ENCODE measurements around the gene ARHGAP25.

The ARHGAP25 gene, protein sequence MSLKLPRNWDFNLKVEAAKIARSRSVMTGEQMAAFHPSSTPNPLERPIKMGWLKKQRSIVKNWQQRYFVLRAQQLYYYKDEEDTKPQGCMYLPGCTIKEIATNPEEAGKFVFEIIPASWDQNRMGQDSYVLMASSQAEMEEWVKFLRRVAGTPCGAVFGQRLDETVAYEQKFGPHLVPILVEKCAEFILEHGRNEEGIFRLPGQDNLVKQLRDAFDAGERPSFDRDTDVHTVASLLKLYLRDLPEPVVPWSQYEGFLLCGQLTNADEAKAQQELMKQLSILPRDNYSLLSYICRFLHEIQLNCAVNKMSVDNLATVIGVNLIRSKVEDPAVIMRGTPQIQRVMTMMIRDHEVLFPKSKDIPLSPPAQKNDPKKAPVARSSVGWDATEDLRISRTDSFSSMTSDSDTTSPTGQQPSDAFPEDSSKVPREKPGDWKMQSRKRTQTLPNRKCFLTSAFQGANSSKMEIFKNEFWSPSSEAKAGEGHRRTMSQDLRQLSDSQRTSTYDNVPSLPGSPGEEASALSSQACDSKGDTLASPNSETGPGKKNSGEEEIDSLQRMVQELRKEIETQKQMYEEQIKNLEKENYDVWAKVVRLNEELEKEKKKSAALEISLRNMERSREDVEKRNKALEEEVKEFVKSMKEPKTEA

DNA sequence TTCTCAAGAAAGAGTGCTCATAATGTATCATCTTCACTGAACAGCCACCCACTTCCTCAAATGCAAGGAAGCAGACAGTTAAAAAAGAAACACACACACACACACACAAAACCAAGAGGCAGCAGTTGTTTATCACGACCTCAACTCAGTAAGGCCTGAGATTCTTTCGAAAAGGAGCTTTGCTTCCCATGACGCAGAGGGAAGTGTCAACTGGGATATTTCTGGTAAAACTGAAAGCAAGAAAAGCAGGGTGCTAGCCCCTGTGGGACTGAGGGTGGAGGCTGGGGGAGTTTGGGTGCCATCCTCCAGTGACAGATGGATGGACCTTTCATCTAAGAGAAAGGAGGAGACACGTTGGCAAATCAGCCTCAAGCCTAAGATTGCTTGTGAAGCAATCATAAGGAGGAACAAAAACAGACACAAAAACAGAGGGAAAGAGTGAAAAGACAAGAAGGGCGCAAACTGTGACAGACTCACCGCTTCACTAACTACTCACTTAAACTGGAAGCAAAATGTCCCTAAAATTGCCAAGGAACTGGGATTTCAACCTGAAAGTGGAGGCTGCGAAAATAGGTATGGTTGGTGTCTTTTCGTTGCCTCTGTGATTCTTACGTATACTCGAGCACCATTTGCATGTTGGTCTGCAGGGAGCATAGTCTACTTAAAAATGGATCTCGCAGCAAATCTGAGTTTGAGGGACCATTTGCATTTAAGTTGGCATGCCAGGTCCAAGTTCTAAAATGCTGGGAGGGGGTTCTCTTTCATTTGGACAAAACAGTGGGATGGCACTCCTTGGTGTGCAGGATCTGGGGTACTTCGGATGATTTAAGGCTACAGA is at the start of gene ARHGAP25:
Gene ARHGAP25 (plus strand): TSS at position 124 of the 838 bp plus-strand sequence. CDS start 389 bp downstream, at position 513.
- no peaks in the 10 kb centered on the region for H3K9me3 ChIP-seq (ENCODE audit: control insufficient read depth in 5 of 5, low read length in 5 of 5)
- peak within 1 kb of the TSS in 4 of 5 donors; percentile 29 to 42 (median 32) for H3K9ac ChIP-seq (ENCODE audit: low read length in 5 of 5)
- no peak within 1 kb of the TSS for H3K27ac ChIP-seq (ENCODE audit: low read depth, low read length)
- H3K36me3 ChIP-seq (ENCODE audit: control insufficient read depth in 5 of 5, insufficient read depth in 5 of 5, low read length in 5 of 5), result no peaks in the 10 kb centered on the region
- peaks cover 0 to 43% (median 8%) of the 10 kb centered on the region in 5 donors for H3K4me1 ChIP-seq (ENCODE audit: control insufficient read depth in 5 of 5, insufficient read depth in 5 of 5, low read length in 5 of 5)
- peak within 1 kb of the TSS; percentile 23 to 59 (median 43) for H3K4me3 ChIP-seq (ENCODE audit: low read depth in 1 of 5, low read length in 5 of 5)
- H3K27me3 ChIP-seq (ENCODE audit: control insufficient read depth in 5 of 5, insufficient read depth in 4 of 5, low read length in 5 of 5), result no peaks in the 10 kb centered on the region

DNA sequence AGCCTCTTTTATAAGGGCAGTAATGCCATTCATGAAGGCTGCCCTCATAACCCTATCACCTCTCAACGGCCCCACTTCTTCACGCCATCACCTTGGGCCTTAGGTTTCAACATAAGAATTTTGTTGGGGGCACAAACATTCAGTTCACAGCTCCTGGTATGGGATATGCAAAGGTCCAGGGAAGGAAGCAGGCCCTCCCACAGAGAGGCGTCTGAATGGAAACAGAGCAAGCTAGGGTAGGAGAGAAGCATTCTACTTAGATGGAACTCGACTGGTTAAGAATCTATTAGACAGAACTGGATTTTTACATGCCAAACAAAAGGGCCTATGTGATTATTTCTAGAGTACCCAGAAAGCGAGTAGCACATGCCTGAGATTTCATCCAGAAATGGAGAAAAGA is 48.4 kb upstream of the ARHGAP25 start:
- Histone ChIP-seq H3K27ac (ENCODE audit: low read depth, low read length) (no peak overlapping the region), H3K27me3 (ENCODE audit: control insufficient read depth in 5 of 5, insufficient read depth in 4 of 5, low read length in 5 of 5) (no peaks in the 10 kb centered on the region), H3K9me3 (ENCODE audit: control insufficient read depth in 5 of 5, low read length in 5 of 5) (no peaks in the 10 kb centered on the region), H3K36me3 (ENCODE audit: control insufficient read depth in 5 of 5, insufficient read depth in 5 of 5, low read length in 5 of 5) (no peaks in the 10 kb centered on the region), H3K9ac (ENCODE audit: low read length in 5 of 5) (no peak overlapping the region), H3K4me1 (ENCODE audit: control insufficient read depth in 5 of 5, insufficient read depth in 5 of 5, low read length in 5 of 5) (no peaks in the 10 kb centered on the region), H3K4me3 (ENCODE audit: low read depth in 1 of 5, low read length in 5 of 5) (no peak overlapping the region)

DNA sequence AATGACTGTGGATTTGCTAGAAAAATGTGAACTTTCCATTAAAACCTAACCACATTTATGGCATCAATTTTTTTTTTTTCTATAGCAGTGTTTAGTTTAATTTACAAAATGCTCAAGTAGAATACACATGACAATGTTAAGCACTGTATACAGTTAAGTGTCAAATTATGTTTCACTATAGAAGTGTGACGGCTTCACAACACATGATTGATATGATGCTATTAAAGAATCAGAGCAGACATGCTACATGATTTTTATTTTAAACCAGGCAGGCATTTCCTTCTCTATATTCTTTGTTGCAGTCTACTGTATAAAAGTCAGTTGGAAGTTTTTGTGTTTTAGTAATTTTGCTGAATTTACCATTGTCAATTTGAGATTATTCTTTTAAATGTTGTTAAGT is 47.6 kb upstream of the ARHGAP25 start:
- Histone ChIP-seq H3K4me1 (ENCODE audit: control insufficient read depth in 5 of 5, insufficient read depth in 5 of 5, low read length in 5 of 5) (no peaks in the 10 kb centered on the region), H3K36me3 (ENCODE audit: control insufficient read depth in 5 of 5, insufficient read depth in 5 of 5, low read length in 5 of 5) (no peaks in the 10 kb centered on the region), H3K4me3 (ENCODE audit: low read depth in 1 of 5, low read length in 5 of 5) (no peak overlapping the region), H3K9ac (ENCODE audit: low read length in 5 of 5) (no peak overlapping the region), H3K27ac (ENCODE audit: low read depth, low read length) (no peak overlapping the region), H3K9me3 (ENCODE audit: control insufficient read depth in 5 of 5, low read length in 5 of 5) (no peaks in the 10 kb centered on the region), H3K27me3 (ENCODE audit: control insufficient read depth in 5 of 5, insufficient read depth in 4 of 5, low read length in 5 of 5) (no peaks in the 10 kb centered on the region)

DNA sequence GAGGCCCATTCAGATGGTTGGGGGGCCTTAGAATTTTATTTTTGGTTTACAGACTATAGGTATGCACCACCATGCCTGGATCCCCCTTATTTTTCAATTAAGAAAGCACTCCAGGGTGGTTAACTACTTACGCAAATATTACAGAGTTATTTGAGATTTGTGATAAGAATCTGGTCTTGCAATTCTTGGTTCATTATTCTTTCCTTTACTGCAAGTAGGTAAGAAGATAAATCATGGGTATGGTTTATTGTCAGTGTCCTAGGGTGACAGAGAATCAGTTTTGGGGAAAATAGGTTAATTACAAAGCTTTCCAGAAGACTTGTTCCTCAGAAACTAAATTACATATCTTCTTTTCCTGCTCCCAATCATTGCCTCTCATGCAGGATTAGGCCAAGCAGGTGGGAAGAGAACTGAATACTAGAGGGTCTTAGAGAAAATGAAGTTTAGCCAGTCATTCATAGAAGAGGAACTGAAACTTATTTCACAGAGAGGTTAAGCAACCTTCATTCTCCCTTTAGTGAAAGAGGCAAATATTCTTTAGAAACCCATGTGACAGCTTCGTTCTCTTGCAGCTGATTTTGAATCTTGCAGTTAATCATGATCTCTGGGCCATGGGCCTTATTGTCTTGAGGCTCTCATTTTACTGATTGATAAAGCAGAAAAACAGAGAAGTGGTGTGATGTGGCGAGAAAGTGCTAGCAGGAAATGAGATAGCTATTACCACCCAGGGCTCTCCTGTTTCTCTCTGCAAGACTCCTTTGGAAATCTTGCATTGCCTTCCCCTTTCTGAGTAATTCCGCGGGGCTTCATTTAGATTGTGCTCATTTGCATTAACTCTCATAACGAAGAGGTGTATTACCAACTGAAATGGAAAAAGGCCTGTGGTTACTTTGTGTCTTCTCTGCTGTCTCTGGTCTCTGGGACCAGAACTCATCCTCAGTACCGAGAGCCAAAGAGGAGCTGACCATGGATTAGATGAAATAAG is 44.8 kb upstream of the ARHGAP25 start:
- Histone ChIP-seq H3K27ac (ENCODE audit: low read depth, low read length) (no peak overlapping the region), H3K4me3 (ENCODE audit: low read depth in 1 of 5, low read length in 5 of 5) (no peak overlapping the region), H3K27me3 (ENCODE audit: control insufficient read depth in 5 of 5, insufficient read depth in 4 of 5, low read length in 5 of 5) (no peaks in the 10 kb centered on the region), H3K4me1 (ENCODE audit: control insufficient read depth in 5 of 5, insufficient read depth in 5 of 5, low read length in 5 of 5) (no peaks in the 10 kb centered on the region), H3K9me3 (ENCODE audit: control insufficient read depth in 5 of 5, low read length in 5 of 5) (no peaks in the 10 kb centered on the region), H3K36me3 (ENCODE audit: control insufficient read depth in 5 of 5, insufficient read depth in 5 of 5, low read length in 5 of 5) (no peaks in the 10 kb centered on the region), H3K9ac (ENCODE audit: low read length in 5 of 5) (no peak overlapping the region)

DNA sequence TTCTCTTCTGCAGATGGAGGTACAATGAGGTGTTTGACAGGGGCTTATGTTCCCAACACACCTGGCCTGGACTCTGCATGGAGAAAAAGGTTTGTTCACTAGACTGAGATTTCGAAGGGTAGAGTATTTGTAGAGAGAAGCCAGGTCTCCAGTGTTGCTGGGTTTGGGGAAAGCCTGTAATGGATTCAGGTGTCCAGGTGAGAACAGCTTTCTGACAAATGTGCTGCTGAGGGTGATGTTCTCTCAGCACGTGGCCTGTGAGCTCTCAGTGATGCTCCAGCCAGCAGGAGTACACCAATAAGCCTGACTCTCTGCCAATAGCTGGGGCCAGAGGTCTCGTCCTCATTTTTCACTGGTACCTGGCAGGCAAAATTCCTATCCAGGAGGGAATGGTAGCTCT is 43.8 kb upstream of the ARHGAP25 start:
- H3K4me1 ChIP-seq (ENCODE audit: control insufficient read depth in 5 of 5, insufficient read depth in 5 of 5, low read length in 5 of 5), result no peaks in the 10 kb centered on the region
- no peaks in the 10 kb centered on the region for H3K27me3 ChIP-seq (ENCODE audit: control insufficient read depth in 5 of 5, insufficient read depth in 4 of 5, low read length in 5 of 5)
- no peak overlapping the region for H3K27ac ChIP-seq (ENCODE audit: low read depth, low read length)
- H3K9me3 ChIP-seq (ENCODE audit: control insufficient read depth in 5 of 5, low read length in 5 of 5), result no peaks in the 10 kb centered on the region
- H3K9ac ChIP-seq (ENCODE audit: low read length in 5 of 5), result no peak overlapping the region
- H3K4me3 ChIP-seq (ENCODE audit: low read depth in 1 of 5, low read length in 5 of 5), result no peak overlapping the region
- no peaks in the 10 kb centered on the region for H3K36me3 ChIP-seq (ENCODE audit: control insufficient read depth in 5 of 5, insufficient read depth in 5 of 5, low read length in 5 of 5)

DNA sequence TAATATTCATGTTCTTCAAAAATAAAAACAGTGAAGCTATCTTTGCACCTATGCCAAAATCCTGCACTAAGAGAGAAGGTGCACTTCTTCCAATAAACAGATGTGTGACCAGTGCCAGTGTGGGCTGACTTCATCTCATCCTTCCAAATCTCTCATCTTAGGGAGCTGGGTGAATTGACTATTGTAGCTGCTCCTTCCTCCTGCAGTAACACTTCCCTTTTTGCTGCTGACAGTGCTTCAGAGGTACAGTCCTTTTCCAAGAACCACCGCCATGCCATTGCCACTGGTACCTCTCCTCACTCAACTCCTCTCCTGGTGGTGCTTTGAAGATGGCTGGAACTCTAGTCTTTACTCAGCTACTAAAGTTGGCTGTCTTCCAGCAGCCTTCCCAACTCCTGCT is 42.1 kb upstream of the ARHGAP25 start:
- H3K9ac ChIP-seq (ENCODE audit: low read length in 5 of 5), result no peak overlapping the region
- peaks cover 0 to 6% (median 0%) of the 10 kb centered on the region in 5 donors for H3K9me3 ChIP-seq (ENCODE audit: control insufficient read depth in 5 of 5, low read length in 5 of 5)
- H3K4me1 ChIP-seq (ENCODE audit: control insufficient read depth in 5 of 5, insufficient read depth in 5 of 5, low read length in 5 of 5), result no peaks in the 10 kb centered on the region
- H3K27ac ChIP-seq (ENCODE audit: low read depth, low read length), result no peak overlapping the region
- H3K4me3 ChIP-seq (ENCODE audit: low read depth in 1 of 5, low read length in 5 of 5), result no peak overlapping the region
- H3K27me3 ChIP-seq (ENCODE audit: control insufficient read depth in 5 of 5, insufficient read depth in 4 of 5, low read length in 5 of 5), result no peaks in the 10 kb centered on the region
- no peaks in the 10 kb centered on the region for H3K36me3 ChIP-seq (ENCODE audit: control insufficient read depth in 5 of 5, insufficient read depth in 5 of 5, low read length in 5 of 5)

DNA sequence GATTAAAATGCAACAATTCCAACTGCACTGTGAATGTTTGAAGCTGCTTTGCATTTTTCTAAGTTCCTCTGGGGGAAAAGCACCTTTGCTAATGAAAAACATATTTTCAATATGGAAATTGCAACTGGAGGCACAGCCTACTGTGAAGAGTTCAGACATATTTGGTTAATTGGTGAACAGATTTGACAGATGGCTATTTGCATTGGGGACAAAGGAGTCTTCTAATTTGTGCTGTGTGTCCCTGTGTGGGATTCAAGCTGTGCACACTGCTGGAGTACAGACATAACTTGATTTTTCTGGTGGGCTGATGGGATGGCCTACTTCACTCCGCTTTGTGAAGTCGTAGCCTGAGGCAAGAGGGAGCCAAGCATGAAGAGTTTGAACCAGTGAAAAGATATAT is 40.7 kb upstream of the ARHGAP25 start:
- peaks cover 0 to 6% (median 0%) of the 10 kb centered on the region in 5 donors for H3K9me3 ChIP-seq (ENCODE audit: control insufficient read depth in 5 of 5, low read length in 5 of 5)
- H3K27me3 ChIP-seq (ENCODE audit: control insufficient read depth in 5 of 5, insufficient read depth in 4 of 5, low read length in 5 of 5), result no peaks in the 10 kb centered on the region
- H3K36me3 ChIP-seq (ENCODE audit: control insufficient read depth in 5 of 5, insufficient read depth in 5 of 5, low read length in 5 of 5), result no peaks in the 10 kb centered on the region
- H3K4me1 ChIP-seq (ENCODE audit: control insufficient read depth in 5 of 5, insufficient read depth in 5 of 5, low read length in 5 of 5), result peaks cover 0 to 2% (median 0%) of the 10 kb centered on the region in 5 donors
- H3K9ac ChIP-seq (ENCODE audit: low read length in 5 of 5), result no peak overlapping the region
- no peak overlapping the region for H3K27ac ChIP-seq (ENCODE audit: low read depth, low read length)
- no peak overlapping the region for H3K4me3 ChIP-seq (ENCODE audit: low read depth in 1 of 5, low read length in 5 of 5)

DNA sequence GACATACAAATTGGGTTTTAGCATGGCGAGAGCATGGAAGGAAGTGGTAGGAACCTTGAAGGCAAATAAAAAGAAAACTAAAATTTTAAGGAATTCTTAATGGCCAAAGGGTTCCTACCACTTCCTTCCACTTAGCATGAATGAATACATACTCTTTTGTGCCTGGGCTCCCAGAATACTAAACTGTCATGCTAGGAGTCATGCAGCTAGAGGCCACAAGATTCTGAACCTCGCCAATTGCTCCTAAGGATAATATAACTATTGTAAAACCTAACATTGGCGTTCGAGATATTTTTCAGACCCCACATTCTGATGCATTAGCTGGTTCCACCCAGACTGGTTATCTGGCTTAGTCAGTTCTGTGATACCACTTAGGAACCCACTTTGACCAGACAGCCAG is 38.6 kb upstream of the ARHGAP25 start:
- H3K9me3 ChIP-seq (ENCODE audit: control insufficient read depth in 5 of 5, low read length in 5 of 5), result peaks cover 0 to 6% (median 0%) of the 10 kb centered on the region in 5 donors
- peaks cover 0 to 2% (median 0%) of the 10 kb centered on the region in 5 donors for H3K4me1 ChIP-seq (ENCODE audit: control insufficient read depth in 5 of 5, insufficient read depth in 5 of 5, low read length in 5 of 5)
- no peak overlapping the region for H3K9ac ChIP-seq (ENCODE audit: low read length in 5 of 5)
- no peak overlapping the region for H3K4me3 ChIP-seq (ENCODE audit: low read depth in 1 of 5, low read length in 5 of 5)
- H3K36me3 ChIP-seq (ENCODE audit: control insufficient read depth in 5 of 5, insufficient read depth in 5 of 5, low read length in 5 of 5), result no peaks in the 10 kb centered on the region
- no peaks in the 10 kb centered on the region for H3K27me3 ChIP-seq (ENCODE audit: control insufficient read depth in 5 of 5, insufficient read depth in 4 of 5, low read length in 5 of 5)
- no peak overlapping the region for H3K27ac ChIP-seq (ENCODE audit: low read depth, low read length)

DNA sequence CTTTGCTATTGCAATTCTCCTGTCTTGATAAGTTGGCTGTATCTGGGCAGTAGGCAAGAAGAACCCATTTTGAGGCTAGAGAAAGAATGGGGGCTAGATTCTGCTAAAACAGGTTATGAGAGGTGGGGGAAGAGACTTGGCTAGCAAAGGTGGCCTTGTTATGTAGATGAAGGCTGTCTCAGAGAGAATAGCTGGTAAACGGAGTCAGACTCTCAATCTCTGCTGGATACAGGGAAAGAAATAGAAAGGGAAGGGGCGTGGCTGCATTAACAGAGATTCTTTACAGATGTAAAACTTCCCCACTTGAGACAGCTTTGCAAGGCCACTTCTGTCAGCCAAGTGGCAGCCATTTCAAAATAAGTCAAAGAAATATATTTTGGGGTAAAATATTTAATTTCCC is 38.1 kb upstream of the ARHGAP25 start:
- no peaks in the 10 kb centered on the region for H3K27me3 ChIP-seq (ENCODE audit: control insufficient read depth in 5 of 5, insufficient read depth in 4 of 5, low read length in 5 of 5)
- peaks cover 0 to 2% (median 0%) of the 10 kb centered on the region in 5 donors for H3K4me1 ChIP-seq (ENCODE audit: control insufficient read depth in 5 of 5, insufficient read depth in 5 of 5, low read length in 5 of 5)
- no peak overlapping the region for H3K9ac ChIP-seq (ENCODE audit: low read length in 5 of 5)
- H3K27ac ChIP-seq (ENCODE audit: low read depth, low read length), result no peak overlapping the region
- H3K4me3 ChIP-seq (ENCODE audit: low read depth in 1 of 5, low read length in 5 of 5), result no peak overlapping the region
- no peaks in the 10 kb centered on the region for H3K36me3 ChIP-seq (ENCODE audit: control insufficient read depth in 5 of 5, insufficient read depth in 5 of 5, low read length in 5 of 5)
- H3K9me3 ChIP-seq (ENCODE audit: control insufficient read depth in 5 of 5, low read length in 5 of 5), result peaks cover 0 to 6% (median 0%) of the 10 kb centered on the region in 5 donors

Measured in subcutaneous abdominal adipose tissue (tissue), 5 donors.